ENCODE measurements around the gene KCNMA1. TPM values are rescaled to one million over a fixed set of nuclear protein-coding genes. Genes with fewer than 3 reads are reported as not detected.
"Not testable (repeated sequence)": the region's sequence is repeated elsewhere in the genome, so short reads cannot be mapped to it uniquely, and the experiment has no call there.

The KCNMA1 gene
- total RNA-seq, 1 donor from 2014 or later, result 0.17 TPM

GRCh38 chr10:77537071-77537470 is 100.5 kb downstream of the KCNMA1 start:
- intact Hi-C loops (cut with micrococcal nuclease), result no loop called here

GRCh38 chr10:77533887-77534278 is 103.7 kb downstream of the KCNMA1 start:
- intact Hi-C loops (cut with micrococcal nuclease), result no loop called here

DNA sequence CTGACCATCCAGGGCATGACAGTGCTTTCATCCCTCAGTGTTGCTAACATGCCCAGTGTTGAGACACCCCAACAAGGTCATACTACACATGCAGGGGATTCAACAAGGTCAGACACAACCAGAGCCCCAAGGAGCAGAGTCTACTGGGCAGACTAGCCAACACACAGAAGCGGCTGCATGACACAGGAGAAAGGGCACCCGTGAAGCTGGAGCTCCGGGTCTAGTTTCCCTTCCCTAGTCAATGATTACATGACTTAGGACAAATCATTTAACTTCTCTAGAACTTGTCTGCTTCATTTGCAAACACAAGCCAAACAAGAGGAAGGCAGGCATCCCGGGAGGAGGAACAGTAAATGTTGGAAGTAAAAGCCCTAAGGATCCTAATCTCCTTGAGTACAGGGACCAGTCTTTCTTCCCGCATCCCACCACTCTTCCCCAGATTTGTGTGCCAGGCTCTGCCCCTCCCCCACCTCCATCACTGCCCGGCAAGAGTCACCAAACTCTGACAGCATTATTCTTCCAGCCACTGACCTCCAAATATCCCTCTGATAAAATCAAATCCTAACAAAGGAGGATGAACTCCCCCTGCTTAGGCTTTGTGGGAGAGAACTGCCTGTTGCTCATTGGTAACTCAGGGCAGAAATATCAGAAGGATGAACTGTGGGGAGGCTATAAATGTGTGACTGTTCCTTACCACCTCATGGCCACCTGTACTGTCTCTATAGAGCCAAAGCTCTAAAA is 104.3 kb downstream of the KCNMA1 start:
- intact Hi-C loops (cut with micrococcal nuclease), result no loop called here

DNA sequence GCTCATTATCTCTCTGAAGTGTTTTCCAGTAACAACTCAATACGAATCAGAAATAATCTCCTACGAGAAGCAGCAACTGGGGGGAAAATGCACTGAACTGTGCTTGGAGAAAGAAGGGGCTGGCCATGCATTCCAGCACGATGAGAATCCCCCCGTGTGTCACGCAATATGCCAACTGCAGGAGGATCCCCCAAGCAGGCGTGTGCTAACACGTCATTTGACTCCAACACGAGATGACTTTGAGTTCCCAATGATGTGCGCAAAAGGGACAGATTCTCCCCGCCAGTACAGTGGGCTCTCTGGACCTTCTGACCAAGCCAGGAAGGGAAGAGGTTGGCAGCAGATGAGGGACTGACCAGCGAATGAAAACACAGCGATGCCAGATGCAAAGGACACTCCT is 105.5 kb downstream of the KCNMA1 start:
- intact Hi-C loops (cut with micrococcal nuclease), result no loop called here

- intact Hi-C loops (cut with micrococcal nuclease), result no loop called here
These were observed 106.1 kb downstream of the KCNMA1 start for GRCh38 chr10:77531441-77532001.

- intact Hi-C loops (cut with micrococcal nuclease), result no loop called here
These were observed 107.6 kb downstream of the KCNMA1 start for GRCh38 chr10:77530011-77530410.

- intact Hi-C loops (cut with micrococcal nuclease), result no loop called here
These were observed 108.5 kb downstream of the KCNMA1 start for GRCh38 chr10:77529050-77529576.

- intact Hi-C loops (cut with micrococcal nuclease), result no loop called here
These were observed 109.8 kb downstream of the KCNMA1 start for GRCh38 chr10:77527839-77528238.

DNA sequence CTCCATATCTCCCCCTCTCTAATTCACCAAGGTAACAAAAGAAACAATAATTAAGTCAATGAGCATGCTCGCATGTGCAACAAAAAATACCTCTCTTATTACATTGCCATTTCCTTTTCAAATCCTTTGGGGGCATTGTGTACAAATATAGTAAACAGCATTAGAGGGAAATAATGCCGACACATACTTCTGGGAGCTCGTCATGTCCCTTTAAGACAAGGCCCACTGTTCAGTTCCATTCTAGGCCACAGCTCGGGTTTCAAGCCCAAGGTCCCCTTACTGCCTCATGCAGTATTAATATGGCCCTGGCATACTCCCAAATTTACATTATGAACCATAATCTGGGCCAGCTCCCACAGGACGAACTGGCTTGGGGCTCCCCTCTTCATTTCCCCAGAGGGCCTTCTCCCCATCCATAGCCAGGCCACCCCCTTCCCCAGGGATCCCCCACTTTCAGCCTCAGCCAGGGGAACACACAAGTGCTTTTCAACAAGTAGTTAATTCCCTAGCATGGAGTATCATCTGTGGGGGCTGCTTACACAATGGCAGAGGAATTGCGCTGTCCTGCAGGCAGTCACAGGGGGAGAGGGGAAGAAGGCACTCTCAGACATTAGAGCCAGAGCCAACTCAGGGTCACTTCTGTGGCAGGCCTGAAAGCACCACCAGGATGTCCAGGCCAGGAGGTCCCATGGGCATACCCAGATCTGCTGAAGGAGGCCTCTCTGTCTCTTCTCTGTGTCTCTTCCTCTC is 110.6 kb downstream of the KCNMA1 start:
- intact Hi-C loops (cut with micrococcal nuclease), result no loop called here

DNA sequence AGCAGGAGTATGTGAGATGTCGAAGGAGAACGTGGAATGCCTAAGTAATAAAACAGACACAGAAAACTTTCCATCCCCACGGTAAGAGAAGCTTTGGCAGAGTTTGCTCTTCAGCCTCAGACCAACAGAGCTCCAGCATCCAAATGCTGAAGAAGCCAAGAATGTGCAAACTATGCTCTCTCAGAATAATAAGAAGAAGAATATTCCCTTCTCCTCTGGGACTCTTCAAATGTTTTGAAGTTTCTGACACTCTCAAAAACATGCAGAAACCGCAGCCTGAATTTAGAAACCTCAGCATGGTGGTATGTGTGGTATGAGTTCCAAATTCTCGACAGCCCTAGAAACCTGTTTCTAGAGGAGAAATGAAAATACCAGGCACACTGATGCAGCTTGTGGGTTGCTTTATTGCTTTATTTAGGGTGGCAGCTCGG is 113.3 kb downstream of the KCNMA1 start:
- intact Hi-C loops (cut with micrococcal nuclease), result no loop called here

GRCh38 chr10:77522268-77522809 is 115.3 kb downstream of the KCNMA1 start:
- intact Hi-C loops (cut with micrococcal nuclease), result no loop called here

DNA sequence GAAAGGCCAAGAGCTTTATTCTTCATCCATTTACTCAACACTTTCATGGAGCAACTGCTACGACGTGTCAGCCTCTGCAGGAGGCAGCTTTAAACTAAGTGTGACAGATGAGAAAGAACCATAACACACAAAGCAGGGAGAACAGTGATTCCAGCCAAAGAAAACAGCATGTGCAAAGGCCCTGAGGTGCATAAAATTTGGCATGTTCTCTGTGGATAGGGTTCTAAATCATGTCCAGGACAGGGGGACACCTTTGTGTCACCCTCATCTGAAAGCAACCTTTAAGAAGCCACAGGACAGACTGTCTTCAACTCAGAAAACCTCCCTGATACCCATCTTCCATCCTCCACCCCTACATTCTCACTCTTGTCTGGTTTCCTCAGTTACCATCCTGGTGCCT is 116.6 kb downstream of the KCNMA1 start:
- intact Hi-C loops (cut with micrococcal nuclease), result no loop called here

GRCh38 chr10:77520290-77520689 is 117.3 kb downstream of the KCNMA1 start:
- intact Hi-C loops (cut with micrococcal nuclease), result no loop called here

- intact Hi-C loops (cut with micrococcal nuclease), result not testable (repeated sequence)
These were observed 117.8 kb downstream of the KCNMA1 start for GRCh38 chr10:77519791-77520190.

GRCh38 chr10:77518910-77519274 is 118.7 kb downstream of the KCNMA1 start:
- intact Hi-C loops (cut with micrococcal nuclease), result no loop called here

DNA sequence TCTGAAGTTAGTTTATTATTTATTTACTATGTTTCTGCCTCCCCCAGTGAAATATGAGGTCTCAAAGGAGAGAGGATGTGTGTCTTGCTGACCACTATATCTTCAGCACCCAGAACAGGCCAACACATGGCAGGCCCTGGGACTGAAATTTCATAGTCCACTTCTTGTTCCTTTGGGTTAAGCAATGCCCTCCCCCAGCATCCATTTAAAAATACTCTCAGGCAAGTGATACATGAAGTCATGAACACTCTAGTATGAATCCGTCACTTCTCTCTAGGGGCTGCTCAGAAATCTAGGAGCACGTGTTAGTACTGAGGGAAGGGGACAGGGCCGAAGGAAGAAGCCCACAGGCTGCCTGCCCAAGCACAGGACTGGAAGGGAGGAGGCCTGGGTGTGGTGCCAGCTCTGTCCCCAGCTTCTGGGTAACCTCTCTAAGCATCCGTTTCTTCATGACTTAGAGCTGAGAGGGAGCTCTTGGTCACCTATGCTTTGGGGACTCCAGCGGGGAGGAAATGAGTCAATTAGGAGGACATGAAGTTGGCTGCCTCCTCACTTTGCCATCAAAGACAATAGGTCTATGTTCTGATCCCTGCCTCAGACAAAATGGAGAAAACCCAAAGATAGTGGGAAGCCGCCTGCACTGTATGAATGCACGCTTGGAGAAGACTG is 119.2 kb downstream of the KCNMA1 start:
- intact Hi-C loops (cut with micrococcal nuclease), result no loop called here

GRCh38 chr10:77516575-77516974 is 121.0 kb downstream of the KCNMA1 start:
- intact Hi-C loops (cut with micrococcal nuclease), result no loop called here

DNA sequence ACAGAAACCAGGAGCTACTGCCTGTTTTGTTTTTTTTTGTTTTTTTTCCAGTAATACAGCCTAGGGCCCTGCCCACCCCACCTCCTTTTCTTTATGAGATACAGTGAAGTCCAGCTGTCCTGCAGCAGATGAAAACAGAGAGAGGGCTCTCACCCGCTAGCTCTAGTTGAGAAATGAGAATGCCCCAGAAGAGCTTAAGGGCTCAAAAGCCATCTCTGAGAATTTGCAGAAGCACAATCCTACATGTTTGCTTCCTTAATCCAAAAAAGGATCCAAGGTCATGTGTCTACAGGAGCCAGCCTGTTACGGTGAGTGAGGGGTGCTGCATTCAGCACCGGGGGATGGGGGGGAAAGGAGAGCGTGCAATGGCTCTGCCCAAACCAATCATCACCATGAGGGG is 122.7 kb downstream of the KCNMA1 start:
- intact Hi-C loops (cut with micrococcal nuclease), result no loop called here

GRCh38 chr10:77513781-77514331 is 123.8 kb downstream of the KCNMA1 start:
- intact Hi-C loops (cut with micrococcal nuclease), result no loop called here

DNA sequence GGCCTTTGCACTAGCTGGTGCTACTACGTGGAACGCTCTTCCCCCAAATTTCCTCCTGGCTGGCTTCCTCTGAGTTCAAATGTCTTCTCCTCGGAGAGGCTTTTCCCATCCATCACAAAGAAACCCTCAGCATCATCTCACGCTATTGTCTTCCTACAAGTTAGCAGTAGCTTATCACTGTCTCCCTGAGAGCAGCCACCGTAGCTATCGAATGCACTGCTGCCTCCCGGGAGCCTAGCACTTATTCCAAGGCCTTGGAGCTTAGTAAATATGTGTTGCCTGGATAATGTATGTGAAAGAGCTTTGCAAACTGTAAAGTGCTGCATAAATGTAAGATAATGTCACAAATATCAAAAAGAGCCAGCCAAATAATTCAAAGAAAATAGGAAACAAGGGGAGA is 124.4 kb downstream of the KCNMA1 start:
- intact Hi-C loops (cut with micrococcal nuclease), result no loop called here

DNA sequence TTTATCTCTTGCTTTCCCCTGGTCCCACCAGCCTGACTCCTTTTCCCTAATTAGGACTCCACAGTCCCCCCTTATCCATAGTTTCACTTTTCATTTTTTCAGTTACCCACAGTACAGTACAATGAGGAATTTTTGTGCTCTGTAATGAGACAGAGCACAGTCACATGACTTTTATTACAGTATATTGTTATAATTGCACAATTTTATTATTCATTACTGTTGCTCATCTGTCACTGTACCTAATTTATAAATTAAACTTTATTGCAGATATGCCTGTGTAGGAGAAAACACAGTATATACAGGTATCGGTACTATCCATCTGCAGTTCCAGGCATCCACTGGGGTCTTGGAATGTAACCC is 125.4 kb downstream of the KCNMA1 start:
- intact Hi-C loops (cut with micrococcal nuclease), result no loop called here

Measured in T-helper 1 cell treated with Interleukin-12 subunit alpha and Interleukin-12 subunit beta and Interleukin-4 antibody, amounts not matched to agents 30 ng/mL and 1 ng/mL, for 36 hours (primary cell).